Left lobe of liver (tissue), 2 donors: ENCODE data around the gene CHID1. TPM values are rescaled to one million over a fixed set of nuclear protein-coding genes. Genes with fewer than 3 reads are reported as not detected.

Experiments used
- ATAC-seq: fragments of 200-7000 bp; cut with Tn5 transposase; one replicate; pipeline ENCODE4 v1.9.1; 2020; ENCODE audit warnings: mild to moderate bottlenecking, moderate library complexity
- DNase-seq: peaks from one replicate; pipeline ENCODE4 v3.0.0-alpha.2; 2020; ENCODE audit warnings: low spot score
- total RNA-seq: library from RNA; stranded (reverse); gene quantifications from one replicate; pipeline ENCODE4 v1.2.1, GENCODE V29; 2021
- donor health status: DM: no; HTN: no; CAD: no; lungs with moderate emphysema.
- donor health status: DM: no; HTN: yes; CAD: no.

CHID1 gene
- total RNA-seq, 1 donor from 2014 or later = 146 TPM

GRCh38 chr11:933936-934335 lies 23.3 kb upstream of the CHID1 start:
- DNase-seq (no peak), ATAC-seq (no peak)

GRCh38 chr11:933142-933851 lies 22.7 kb upstream of the CHID1 start:
- no peak for ATAC-seq

DNA sequence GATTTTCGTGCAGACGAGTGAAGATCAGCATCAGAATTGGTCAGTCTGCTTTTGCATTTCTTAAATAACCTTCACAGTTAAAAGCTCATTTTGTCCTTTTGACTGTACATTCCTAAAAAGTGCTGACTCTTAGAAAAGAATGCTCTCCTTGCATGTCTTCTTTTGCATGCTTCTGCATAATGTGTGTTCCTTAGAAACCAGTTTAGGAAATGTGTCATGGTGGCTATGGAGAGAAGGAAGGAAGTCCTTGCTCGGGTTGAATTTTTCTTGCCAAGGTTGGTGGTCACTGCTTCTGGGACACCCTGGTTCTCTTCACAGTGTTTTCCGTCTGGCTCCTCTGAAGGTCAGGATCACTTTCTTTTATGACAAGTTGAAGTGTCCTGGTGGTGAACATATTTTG lies 21.8 kb upstream of the CHID1 start:
- DNase-seq = no peak

More at GRCh38 chr11:933142-933851, 22.7 kb upstream of the CHID1 start:
- no peak for DNase-seq

GRCh38 chr11:931385-931784 lies 20.8 kb upstream of the CHID1 start:
- no peak for ATAC-seq
- DNase-seq = no peak

More for the DNA sequence above, 21.8 kb upstream of the CHID1 start:
- ATAC-seq = peak; percentile 7

GRCh38 chr11:929405-929804 lies 18.8 kb upstream of the CHID1 start:
- DNase-seq (no peak), ATAC-seq (no peak)

GRCh38 chr11:928786-929185 lies 18.2 kb upstream of the CHID1 start:
- ATAC-seq = no peak
- DNase-seq = no peak

- ATAC-seq (no peak), DNase-seq (no peak)
Measured at GRCh38 chr11:927871-928270, 17.3 kb upstream of the CHID1 start.

GRCh38 chr11:926341-926916 lies 15.8 kb upstream of the CHID1 start:
- DNase-seq (no peak), ATAC-seq (peak; percentile 16)

GRCh38 chr11:925496-926301 lies 15.1 kb upstream of the CHID1 start, which contains the start of gene AP2A2:
TSS of gene AP2A2 (plus strand) at chr11:925870. CDS start at chr11:926022, 152 bp downstream.
- DNase-seq = peak; percentile 91

DNA sequence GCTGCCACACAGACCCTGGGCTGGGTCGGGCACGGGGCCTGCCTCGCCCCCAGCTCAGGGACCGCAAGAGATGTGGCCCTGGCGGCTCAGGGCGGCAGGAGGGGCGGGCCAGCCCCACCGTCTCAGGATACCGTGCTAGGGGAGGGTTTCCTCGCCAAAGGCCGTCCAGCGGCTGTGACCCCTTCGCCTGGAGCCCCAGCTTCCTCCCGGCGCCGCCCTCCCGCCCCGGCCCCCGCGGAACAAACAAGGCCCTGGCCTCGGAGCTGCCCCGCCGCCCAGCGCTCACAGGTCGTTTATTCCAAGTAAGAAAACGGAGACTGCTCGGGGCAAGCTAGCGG lies 14.5 kb upstream of the CHID1 start:
- peak; percentile 3 for ATAC-seq
- no peak for DNase-seq

More at GRCh38 chr11:925496-926301, 15.1 kb upstream of the CHID1 start, which contains the start of gene AP2A2:
- ATAC-seq = peak; percentile 92

DNA sequence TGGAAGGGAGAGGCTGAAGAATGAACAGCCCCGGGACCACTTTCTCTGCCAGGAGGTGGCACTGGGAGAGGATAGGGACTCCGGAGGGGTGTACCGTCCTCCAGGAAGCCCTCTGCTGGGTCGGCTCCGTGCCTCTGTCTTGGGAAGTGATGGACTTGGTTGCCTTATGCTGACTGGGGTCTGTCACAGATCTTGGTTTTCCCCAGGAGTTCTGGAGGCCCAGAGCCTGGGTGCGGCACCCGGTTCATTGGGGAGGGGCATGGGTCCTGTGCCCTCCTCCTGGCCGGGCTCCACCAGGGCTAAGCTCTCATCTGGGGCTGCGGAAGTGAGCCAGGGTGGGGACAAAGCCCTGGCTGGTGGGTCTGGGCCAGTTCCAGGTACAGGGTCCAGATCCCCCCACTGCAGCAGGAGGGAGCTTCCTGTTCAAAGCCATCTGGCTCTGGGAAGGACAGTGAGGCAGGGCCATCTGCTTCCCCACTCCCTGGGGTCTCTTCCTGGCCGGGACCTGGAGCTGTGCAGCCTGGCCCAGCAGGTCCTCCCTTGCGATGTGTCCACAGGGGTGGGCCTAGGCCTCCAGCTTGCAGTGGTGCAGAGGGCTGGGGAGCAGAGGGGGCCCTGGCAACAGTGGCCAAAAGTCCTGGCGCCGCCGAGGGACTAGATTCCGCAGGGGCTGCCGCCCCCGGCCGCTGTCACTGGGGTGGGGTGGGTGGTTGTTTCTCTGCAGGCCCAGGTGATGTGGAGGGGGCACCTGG lies 14.0 kb upstream of the CHID1 start:
- no peak for ATAC-seq

DNA sequence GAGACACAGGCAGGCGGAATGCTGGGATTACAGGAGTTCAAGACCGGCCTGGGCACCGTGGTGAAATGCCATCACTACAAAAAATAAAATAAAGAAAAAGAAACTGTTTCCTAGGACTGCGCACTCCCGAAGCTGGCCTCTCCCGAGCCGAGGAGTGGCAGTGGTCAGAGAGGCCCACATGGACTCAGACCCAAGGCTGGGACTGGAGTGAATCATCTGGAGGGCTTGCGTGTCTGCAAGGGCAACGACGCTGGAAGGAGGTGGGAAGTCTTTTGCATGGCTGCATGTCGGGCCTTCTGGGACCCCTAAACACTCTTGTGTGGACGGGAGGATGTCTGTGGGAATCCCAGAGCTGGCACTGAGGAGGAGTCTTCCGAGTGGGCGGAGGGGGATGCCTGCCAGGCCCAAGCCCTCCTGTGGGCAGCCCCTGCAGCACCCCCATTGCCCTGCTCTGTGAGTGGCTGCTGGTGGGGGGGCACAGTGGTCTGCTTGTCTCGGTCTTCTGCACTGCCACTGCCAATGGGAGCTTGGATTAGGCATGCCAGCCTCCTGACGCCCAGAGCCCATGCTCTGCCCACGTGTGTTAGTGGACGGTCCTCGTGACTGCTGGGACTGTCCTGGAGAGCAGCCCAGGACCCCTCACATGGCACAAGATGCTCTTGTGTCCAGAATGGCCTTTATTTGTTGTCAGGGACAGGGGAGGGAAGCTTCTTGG lies 13.2 kb upstream of the CHID1 start:
- DNase-seq = no peak

More for the DNA sequence above, 14.0 kb upstream of the CHID1 start:
- no peak for DNase-seq

GRCh38 chr11:921921-922678 lies 11.5 kb upstream of the CHID1 start:
- DNase-seq (no peak), ATAC-seq (no peak)

More for the DNA sequence above, 13.2 kb upstream of the CHID1 start:
- ATAC-seq = no peak

DNA sequence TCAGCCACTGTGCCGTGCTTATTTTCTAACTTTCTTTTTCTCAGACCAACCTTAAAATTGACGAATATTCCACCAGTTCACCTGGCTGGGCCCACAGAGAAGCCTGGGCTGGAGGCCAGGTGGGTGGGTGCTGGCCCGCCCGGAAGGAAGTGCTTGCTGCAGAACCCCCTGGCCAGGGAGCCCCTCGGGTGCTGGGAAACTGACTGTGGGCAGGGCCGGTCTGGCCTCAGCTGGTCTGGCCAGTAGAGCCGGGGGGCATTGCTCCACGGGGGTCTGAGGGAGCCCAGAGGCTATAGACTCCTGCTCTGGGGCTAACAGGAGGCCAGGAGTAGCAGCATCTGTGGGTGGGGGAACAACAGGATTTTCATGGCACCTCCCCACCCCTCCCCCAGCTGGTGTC lies 6.8 kb upstream of the CHID1 start:
- DNase-seq = no peak
- ATAC-seq = no peak

- peak; percentile 97 for DNase-seq
- ATAC-seq = peak; percentile 63
Measured at GRCh38 chr11:914747-915501, 4.3 kb upstream of the CHID1 start.

GRCh38 chr11:914204-914603 lies 3.6 kb upstream of the CHID1 start:
- DNase-seq (peak; percentile 67), ATAC-seq (peak; percentile 6)

DNA sequence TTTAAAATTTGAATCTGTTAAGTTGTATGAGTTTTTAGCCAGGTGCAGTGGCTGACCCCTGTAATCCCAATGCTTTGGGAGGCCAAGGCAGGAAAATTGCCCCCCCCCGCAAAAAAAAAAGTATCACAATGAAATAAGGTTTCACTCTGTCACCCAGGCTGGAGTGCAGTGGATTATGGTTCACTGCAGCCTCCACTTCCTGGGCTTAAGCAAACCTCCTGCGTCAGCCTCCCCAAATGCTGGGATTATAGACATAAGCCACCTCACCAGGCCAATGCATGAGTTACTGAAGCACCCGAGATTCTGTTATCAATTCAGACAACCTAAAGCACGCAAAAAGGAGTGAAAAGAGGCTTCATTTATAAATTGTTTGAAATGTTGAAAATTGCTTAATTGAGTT lies 2.4 kb upstream of the CHID1 start:
- DNase-seq = no peak
- ATAC-seq = no peak

DNA sequence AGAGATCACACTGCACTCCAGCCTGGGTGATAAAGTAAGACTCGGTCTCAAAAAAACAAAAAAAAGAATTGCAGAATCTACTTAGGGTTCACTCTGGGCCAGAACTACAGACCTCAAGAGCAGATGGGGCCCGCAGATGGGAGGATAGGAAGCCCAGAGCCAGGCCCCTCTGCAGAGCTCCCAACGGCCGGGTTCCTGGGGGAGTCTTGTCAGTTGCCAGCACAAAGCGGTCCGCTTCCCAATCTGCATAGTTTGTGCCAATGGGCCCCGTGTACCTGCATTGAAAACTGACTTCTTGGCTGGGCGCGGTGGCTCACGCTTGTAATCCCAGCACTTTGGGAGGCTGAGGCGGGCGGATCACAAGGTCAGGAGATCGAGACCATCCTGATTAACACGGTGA lies 1.7 kb upstream of the CHID1 start:
- no peak for DNase-seq
- ATAC-seq = no peak

- DNase-seq (peak; percentile 66), ATAC-seq (peak; percentile 2)
Measured at GRCh38 chr11:911890-912219, 1.2 kb upstream of the CHID1 start.
